IPS-15b (cell line): ENCODE results near the gene WHAMM.
A peak's percentile ranks its signal among the peaks of the same experiment; 100 is the strongest.

ENCODE experiments used
- H3K27me3 ChIP-seq: one replicate; pipeline ENCODE4 v1.6.1; 2013; ENCODE audit warnings: low read length; ENCODE audit not compliant: control insufficient read depth, insufficient read depth
- H3K36me3 ChIP-seq: one replicate; pipeline ENCODE4 v1.6.1; 2013; ENCODE audit warnings: low read length; ENCODE audit not compliant: control insufficient read depth, insufficient read depth
- H3K4me1 ChIP-seq: one replicate; pipeline ENCODE4 v1.6.1; 2013; ENCODE audit warnings: mild to moderate bottlenecking, low read length; ENCODE audit not compliant: control insufficient read depth, insufficient read depth
- H3K4me3 ChIP-seq: one replicate; pipeline ENCODE4 v1.5.1; 2013; ENCODE audit warnings: low read depth, low read length
- H3K9ac ChIP-seq: one replicate; pipeline ENCODE4 v1.6.1; 2013; ENCODE audit warnings: low read depth, mild to moderate bottlenecking, low read length
- H3K9me3 ChIP-seq: one replicate; pipeline ENCODE4 v1.6.1; 2013; ENCODE audit warnings: mild to moderate bottlenecking, low read length; ENCODE audit not compliant: control insufficient read depth, insufficient read depth

The WHAMM gene

GRCh38 chr15:82847703-82848102 is 38.3 kb downstream of the WHAMM start:
- Histone ChIP-seq H3K9me3 (no peaks in the 10 kb centered on the region), H3K4me3 (no peak overlapping the region), H3K4me1 (peaks cover 8% of the 10 kb centered on the region), H3K27me3 (no peaks in the 10 kb centered on the region), H3K9ac (no peak overlapping the region), H3K36me3 (no peaks in the 10 kb centered on the region)

DNA sequence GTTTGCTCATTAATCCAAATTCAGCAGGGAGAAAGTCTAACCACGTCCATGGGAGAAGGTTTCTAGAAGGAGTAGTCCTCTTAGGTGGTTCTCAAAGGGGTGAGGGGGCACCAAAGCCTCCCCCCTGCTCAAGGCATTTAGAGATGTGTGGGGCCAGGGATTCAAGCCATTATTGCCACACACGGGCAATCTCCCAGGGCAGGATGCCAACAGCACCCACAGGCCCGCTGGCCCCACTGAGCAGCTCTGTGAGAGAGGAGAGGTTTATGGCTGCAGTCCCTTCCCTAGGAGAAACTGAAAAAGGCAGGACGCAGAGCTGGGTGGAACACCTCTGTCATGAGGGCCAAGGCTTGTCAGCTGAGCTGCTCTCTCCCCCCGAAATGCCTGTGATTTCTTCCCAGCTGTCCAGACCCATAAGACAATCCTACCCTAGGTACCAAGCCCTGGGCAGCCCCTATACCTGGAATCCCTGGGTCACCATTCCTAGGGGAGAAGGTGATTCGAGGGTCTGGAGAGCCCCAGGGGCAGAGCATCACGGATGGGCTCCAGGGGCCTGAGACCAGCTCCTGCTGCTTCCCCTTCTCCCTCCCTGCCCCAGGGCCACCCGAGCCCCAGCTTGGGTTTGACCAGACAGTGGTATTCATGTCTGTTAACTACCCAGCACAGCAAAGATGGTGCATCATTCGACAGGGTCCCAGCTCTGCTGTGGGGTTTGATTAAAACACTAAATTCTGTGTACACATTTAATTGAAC is 39.0 kb downstream of the WHAMM start:
- peaks cover 8% of the 10 kb centered on the region for H3K4me1 ChIP-seq
- H3K36me3 ChIP-seq: no peaks in the 10 kb centered on the region
- H3K9me3 ChIP-seq: no peaks in the 10 kb centered on the region
- H3K27me3 ChIP-seq: no peaks in the 10 kb centered on the region
- no peak overlapping the region for H3K4me3 ChIP-seq
- H3K9ac ChIP-seq: no peak overlapping the region

DNA sequence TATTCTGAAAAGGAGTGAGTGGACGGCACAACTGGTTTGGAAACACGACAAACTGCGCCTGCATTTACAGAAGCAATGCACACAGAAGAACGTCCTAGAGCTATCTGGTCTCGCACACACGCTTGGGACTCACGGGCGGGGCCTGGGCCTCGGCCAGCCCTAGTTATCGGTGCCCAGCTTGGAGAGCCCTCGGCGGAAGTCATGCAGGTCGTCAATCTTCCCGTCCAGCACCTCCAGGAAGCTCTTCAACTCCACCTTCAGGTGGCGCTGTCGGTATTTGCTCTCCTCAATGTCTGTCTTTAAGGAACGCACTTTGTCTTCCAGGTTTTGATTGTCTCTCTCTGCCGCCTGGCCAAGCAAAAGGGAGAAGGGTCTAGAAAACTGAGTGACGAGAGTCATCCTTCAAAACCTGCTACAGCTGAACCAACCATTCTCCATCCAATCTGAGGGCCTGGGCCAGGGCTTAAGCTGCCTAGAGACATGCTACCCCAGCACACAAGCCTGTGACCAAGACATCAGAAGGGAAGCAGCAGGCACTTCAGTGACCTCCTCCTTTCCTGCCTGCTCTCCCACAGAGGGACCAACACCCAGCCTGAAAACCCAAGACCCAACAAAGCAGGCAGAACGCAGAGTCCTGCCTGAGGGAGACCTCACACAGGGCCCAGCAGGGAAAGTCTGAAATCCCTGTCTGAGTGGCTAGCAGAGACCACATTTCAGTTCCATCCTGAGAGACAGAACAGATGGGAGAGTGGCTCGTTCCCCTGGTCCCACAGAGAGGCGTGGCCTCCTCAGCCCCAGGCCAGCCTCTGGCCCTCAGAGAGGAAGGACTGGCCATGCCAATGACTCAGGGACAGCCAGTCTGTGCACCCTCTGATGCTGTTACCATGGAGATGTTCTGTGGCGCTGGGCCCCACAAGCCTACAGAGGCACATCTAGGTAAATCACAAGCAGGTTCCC is 40.4 kb downstream of the WHAMM start:
- H3K9ac ChIP-seq: peak overlapping the region; percentile 47
- no peaks in the 10 kb centered on the region for H3K27me3 ChIP-seq
- no peak overlapping the region for H3K4me3 ChIP-seq
- peaks cover 8% of the 10 kb centered on the region for H3K4me1 ChIP-seq
- H3K9me3 ChIP-seq: no peaks in the 10 kb centered on the region
- no peaks in the 10 kb centered on the region for H3K36me3 ChIP-seq

DNA sequence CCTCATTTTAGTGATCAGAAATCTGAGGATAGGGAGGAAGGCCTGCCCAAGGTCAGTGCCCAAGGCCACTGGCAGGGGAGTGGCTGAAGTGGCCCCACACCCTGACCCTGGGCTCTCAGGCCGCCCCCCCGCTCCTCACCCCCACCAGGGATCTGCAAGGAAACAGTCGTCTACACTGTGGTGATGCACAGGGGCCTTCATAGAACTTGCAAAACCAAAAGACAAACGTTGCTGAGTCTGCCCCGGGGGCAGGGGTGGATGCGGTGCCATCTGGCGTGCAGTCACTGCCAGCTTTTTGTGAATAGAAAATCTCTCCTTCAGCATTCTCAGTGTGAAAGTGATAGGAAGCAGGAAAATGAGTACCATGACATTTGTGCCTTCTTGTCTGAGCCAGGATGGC is 41.3 kb downstream of the WHAMM start:
- Histone ChIP-seq H3K9ac (no peak overlapping the region), H3K27me3 (no peaks in the 10 kb centered on the region), H3K4me3 (no peak overlapping the region), H3K4me1 (peaks cover 8% of the 10 kb centered on the region), H3K9me3 (no peaks in the 10 kb centered on the region), H3K36me3 (no peaks in the 10 kb centered on the region)

- no peak overlapping the region for H3K4me3 ChIP-seq
- H3K27me3 ChIP-seq: no peaks in the 10 kb centered on the region
- peaks cover 8% of the 10 kb centered on the region for H3K4me1 ChIP-seq
- H3K36me3 ChIP-seq: no peaks in the 10 kb centered on the region
- H3K9me3 ChIP-seq: no peaks in the 10 kb centered on the region
- no peak overlapping the region for H3K9ac ChIP-seq
Measured at GRCh38 chr15:82851306-82851850, 42.0 kb downstream of the WHAMM start.

DNA sequence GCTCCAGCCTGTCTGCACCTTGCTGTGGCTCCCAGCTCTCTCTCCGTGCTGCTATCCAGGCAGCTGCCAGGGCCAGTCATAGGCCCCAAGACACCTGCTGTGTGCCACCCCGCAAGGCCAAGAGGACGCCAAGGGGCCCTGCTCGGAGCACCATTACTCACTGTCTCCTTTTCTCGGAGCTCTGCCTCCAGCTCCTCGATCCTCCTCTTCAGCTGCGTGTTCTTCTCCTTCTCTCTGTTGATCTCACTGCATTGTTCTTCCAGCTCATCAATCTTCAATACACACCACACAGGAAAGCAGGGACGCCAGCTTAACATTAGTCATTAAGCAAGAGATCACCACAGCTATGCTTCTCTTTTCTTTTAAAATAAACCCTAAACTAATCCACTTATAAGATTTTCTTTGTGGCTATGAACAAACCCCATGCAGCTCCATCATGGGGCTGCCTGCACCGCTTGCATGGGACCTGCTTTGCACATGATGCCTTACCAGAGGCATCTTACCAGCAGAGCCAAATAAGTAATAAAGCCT is 42.6 kb downstream of the WHAMM start:
- Histone ChIP-seq H3K36me3 (no peaks in the 10 kb centered on the region), H3K27me3 (no peaks in the 10 kb centered on the region), H3K9ac (no peak overlapping the region), H3K9me3 (no peaks in the 10 kb centered on the region), H3K4me3 (no peak overlapping the region), H3K4me1 (peaks cover 8% of the 10 kb centered on the region)

- Histone ChIP-seq H3K9me3 (no peaks in the 10 kb centered on the region), H3K27me3 (no peaks in the 10 kb centered on the region), H3K4me1 (peaks cover 8% of the 10 kb centered on the region), H3K9ac (no peak overlapping the region), H3K4me3 (no peak overlapping the region), H3K36me3 (no peaks in the 10 kb centered on the region)
Measured at GRCh38 chr15:82852941-82853561, 43.6 kb downstream of the WHAMM start.

DNA sequence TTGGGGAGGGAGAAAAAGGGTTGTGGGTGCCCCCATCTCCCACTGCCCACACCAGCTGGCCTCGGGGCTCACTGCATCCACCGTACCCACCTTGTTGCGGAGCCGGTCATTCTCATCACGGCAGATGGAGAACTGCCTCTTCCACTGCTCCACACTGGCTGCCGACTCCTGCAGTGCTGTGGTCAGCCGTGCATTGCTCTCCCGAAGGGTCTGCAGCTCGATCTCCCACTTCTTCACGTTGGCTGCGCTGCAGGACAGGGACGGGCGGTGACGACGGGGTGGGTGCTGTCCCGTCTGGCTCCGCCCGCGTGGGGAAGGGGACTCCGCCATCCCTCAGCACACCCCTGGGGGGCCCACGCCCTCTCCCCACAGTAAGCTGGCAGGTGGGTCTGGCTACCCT is 45.1 kb downstream of the WHAMM start:
- Histone ChIP-seq H3K4me1 (peaks cover 5% of the 10 kb centered on the region), H3K27me3 (no peaks in the 10 kb centered on the region), H3K9me3 (no peaks in the 10 kb centered on the region), H3K4me3 (no peak overlapping the region), H3K36me3 (no peaks in the 10 kb centered on the region), H3K9ac (no peak overlapping the region)

DNA sequence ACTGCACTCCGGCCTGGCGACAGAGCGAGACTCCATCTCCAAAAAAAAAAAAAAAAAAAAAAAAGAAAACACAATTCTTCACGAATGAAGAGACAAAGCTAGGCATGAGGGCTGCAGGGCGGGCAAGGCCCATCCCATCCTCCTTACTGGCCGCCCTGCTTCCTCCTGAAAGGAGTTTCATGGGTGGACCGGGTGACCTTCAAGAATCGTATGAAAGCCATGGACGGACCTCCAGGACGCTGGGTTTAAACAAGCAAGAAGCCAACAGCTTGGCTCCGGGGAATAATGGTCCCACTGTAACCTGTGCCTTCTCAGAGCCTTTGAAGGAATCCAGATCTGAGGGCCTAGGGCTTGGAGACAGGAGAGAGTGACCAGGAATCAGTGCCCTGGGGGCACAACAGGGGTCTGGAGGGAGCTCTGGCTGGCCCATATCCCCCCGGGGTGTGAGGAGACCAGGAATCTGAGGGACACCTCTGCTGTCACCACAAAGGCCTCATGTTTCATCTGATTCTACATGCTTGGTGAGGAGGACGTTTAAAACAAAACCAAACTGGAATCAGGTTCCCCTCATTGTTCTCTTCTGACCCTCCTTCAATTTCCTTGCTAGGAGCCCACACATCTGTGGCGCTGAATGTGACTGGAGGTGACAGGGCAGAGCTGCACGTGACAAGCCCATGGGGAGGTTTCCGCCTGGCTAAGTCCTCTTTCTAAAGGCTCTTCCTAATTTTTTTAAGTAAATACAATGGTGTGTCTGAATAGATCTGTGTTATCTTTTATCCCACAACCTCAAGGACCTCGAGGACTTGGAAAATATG is 46.1 kb downstream of the WHAMM start:
- H3K27me3 ChIP-seq: no peaks in the 10 kb centered on the region
- H3K9ac ChIP-seq: no peak overlapping the region
- no peak overlapping the region for H3K4me3 ChIP-seq
- no peaks in the 10 kb centered on the region for H3K4me1 ChIP-seq
- no peaks in the 10 kb centered on the region for H3K9me3 ChIP-seq
- no peaks in the 10 kb centered on the region for H3K36me3 ChIP-seq

DNA sequence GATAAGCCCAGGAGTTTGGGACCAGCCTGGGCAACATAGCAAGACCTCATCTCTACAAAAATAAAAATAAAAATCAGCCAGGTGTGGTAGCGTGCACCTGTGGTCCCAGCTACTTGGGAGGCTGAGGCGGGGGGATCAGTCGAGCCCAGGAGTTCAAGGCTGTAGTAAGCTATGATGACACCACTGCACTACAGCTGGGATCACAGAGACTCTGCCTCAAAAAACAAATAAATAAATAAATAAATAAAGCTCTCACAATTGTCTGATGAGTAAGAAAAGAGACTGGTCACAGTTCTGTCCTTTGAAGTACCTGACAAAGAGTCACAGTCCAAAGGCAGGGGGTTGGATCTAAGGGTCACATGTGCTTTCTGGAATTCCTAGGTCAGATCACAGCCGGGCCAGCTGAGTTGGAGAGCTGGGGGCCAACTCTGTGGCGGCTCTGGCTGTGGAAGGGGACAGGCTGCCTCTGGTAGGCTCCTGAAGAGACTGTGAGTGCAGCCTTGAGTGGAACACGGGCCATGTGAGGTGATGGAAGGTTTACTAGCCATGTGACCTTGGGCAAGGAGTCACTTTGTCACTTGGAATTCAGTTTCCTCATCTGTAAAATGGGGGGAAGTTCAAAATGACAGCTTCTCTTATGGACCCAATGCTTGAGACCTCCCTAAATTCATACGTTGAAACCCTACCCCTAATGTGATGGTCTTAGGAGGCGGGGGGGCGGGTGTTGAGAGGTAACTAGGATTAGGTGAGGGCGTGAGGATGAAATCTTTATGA is 47.2 kb downstream of the WHAMM start:
- no peaks in the 10 kb centered on the region for H3K27me3 ChIP-seq
- no peak overlapping the region for H3K4me3 ChIP-seq
- H3K36me3 ChIP-seq: no peaks in the 10 kb centered on the region
- no peaks in the 10 kb centered on the region for H3K4me1 ChIP-seq
- H3K9ac ChIP-seq: no peak overlapping the region
- no peaks in the 10 kb centered on the region for H3K9me3 ChIP-seq
